SK-N-SH (cell line): ENCODE measurements around the gene TMEM131. TPM values are rescaled to one million over a fixed set of nuclear protein-coding genes. Genes with fewer than 3 reads are reported as not detected.

ENCODE experiments used
- CTCF ChIA-PET: fragments of 300-600, 350-600 bp; formaldehyde crosslinking; extraction: SDS; loops from one replicate; lab custom pipeline; 2021; lab: Yijun Ruan, JAX
- POLR2A ChIA-PET: fragments of 350-600 bp; sonication (Branson Sonifier 250); formaldehyde crosslinking; extraction: SDS; loops from one replicate; lab custom pipeline; 2020; ENCODE audit warnings: antibody characterized with exemption, inconsistent platforms; lab: Yijun Ruan, JAX
- DNase-seq: peaks from one replicate; pipeline ENCODE4 v3.0.0; 2012
- H2AFZ ChIP-seq: fragments of 200-600 bp; sonication (generic); 2 replicates; pipeline ENCODE4 v1.8.1; 2016; ENCODE audit warnings: antibody characterized with exemption, mild to moderate bottlenecking, low read depth
- H3F3A ChIP-seq: fragments of 200-600 bp; sonication (generic); replicated peaks from 2 replicates; pipeline ENCODE3; 2016; ENCODE audit warnings: antibody characterized with exemption, mild to moderate bottlenecking; ENCODE audit not compliant: insufficient read depth
- H3K27ac ChIP-seq, 2 experiments: fragments of 200-500 bp in 1 of 2; fragments of 200-600 bp in 1 of 2; sonication (Bioruptor generic) in 1 of 2; sonication (generic), shearing (Covaris generic) in 1 of 2; 2 replicates each; pipeline versions ENCODE4 v1.5.1 to v1.6.1; 2014 to 2016; ENCODE audit warnings: low read depth in 2 of 2, inconsistent platforms in 1 of 2, low read length in 1 of 2, mild to moderate bottlenecking in 1 of 2, mixed read lengths in 1 of 2
- H3K27me3 ChIP-seq: fragments of 200-600 bp; sonication (generic), shearing (Covaris generic); 2 replicates; pipeline ENCODE4 v1.6.1; 2016; ENCODE audit warnings: mixed run types; ENCODE audit not compliant: insufficient read depth
- H3K36me3 ChIP-seq, 2 experiments: fragments of 200-500 bp in 1 of 2; fragments of 200-600 bp in 1 of 2; sonication (Bioruptor generic) in 1 of 2; sonication (generic) in 1 of 2; replicated peaks in 1 of 2; 2 replicates each; pipeline versions ENCODE3 to v1.5.1; 2014 to 2016; ENCODE audit warnings: low read length in 1 of 2, mild to moderate bottlenecking in 1 of 2; ENCODE audit not compliant: insufficient read depth in 2 of 2, control insufficient read depth in 1 of 2
- H3K4me1 ChIP-seq, 2 experiments: fragments of 200-500 bp in 1 of 2; fragments of 200-600 bp in 1 of 2; sonication (Bioruptor generic) in 1 of 2; sonication (generic), shearing (Covaris generic) in 1 of 2; 2 replicates each; pipeline versions ENCODE4 v1.5.1 to v1.6.1; 2014 to 2016; ENCODE audit warnings: low read depth in 1 of 2, low read length in 1 of 2, mixed run types in 1 of 2; ENCODE audit not compliant: insufficient read depth in 2 of 2, control insufficient read depth in 1 of 2
- H3K4me2 ChIP-seq: fragments of 200-600 bp; sonication (generic), shearing (Covaris generic); 2 replicates; pipeline ENCODE4 v1.6.1; 2017; ENCODE audit warnings: mixed run types
- H3K4me3 ChIP-seq, 2 experiments: fragments of 200-500 bp in 1 of 2; fragments of 200-600 bp in 1 of 2; sonication (Bioruptor generic) in 1 of 2; sonication (generic), shearing (Covaris generic) in 1 of 2; 2 replicates each; pipeline versions ENCODE4 v1.5.1 to v1.8.1; 2014 to 2016; ENCODE audit warnings: low read depth in 2 of 2, inconsistent platforms in 1 of 2, low read length in 1 of 2, mild to moderate bottlenecking in 1 of 2, mixed read lengths in 1 of 2, moderate library complexity in 1 of 2
- H3K79me2 ChIP-seq: fragments of 200-600 bp; sonication (generic); 2 replicates; pipeline ENCODE4 v1.8.1; 2017; ENCODE audit warnings: mild to moderate bottlenecking; ENCODE audit not compliant: insufficient read depth
- H3K9ac ChIP-seq: fragments of 200-600 bp; sonication (generic); 2 replicates; pipeline ENCODE4 v1.6.1; 2017; ENCODE audit warnings: mixed run types
- H3K9me2 ChIP-seq: fragments of 200-600 bp; sonication (generic); 2 replicates; pipeline ENCODE4 v1.6.1; 2017; ENCODE audit warnings: mixed run types
- H3K9me3 ChIP-seq: fragments of 200-600 bp; sonication (generic); 2 replicates; pipeline ENCODE4 v1.6.1; 2017; ENCODE audit warnings: mixed run types, mild to moderate bottlenecking, moderate library complexity
- H4K20me1 ChIP-seq: fragments of 200-600 bp; sonication (generic); 2 replicates; pipeline ENCODE4 v1.6.1; 2017; ENCODE audit warnings: mild to moderate bottlenecking, mixed run types; ENCODE audit not compliant: insufficient read depth
- ELF1 ChIP-seq: IDR thresholded peaks from 2 replicates; pipeline ENCODE4 v1.4.0; 2012
- EP300 ChIP-seq, 2 experiments: IDR thresholded peaks; 2 replicates each; pipeline versions ENCODE4 v1.4.0 to v1.6.1; 2012; ENCODE audit warnings: borderline replicate concordance in 1 of 2, low read depth in 1 of 2, low read length in 1 of 2
- FOSL2 ChIP-seq: IDR thresholded peaks from 2 replicates; pipeline ENCODE4 v1.4.0; 2012; ENCODE audit warnings: low read depth, mild to moderate bottlenecking, moderate library complexity, borderline replicate concordance
- FOXJ3 ChIP-seq: sonication (generic); formaldehyde crosslinking; IDR thresholded peaks from 2 replicates; pipeline ENCODE4 v1.5.1; 2020; ENCODE audit warnings: mild to moderate bottlenecking, missing genetic modification reagents
- GABPA ChIP-seq: IDR thresholded peaks from 2 replicates; pipeline ENCODE4 v1.4.0; 2012; ENCODE audit warnings: low read depth, mild to moderate bottlenecking
- GATA2 ChIP-seq: sonication (generic); formaldehyde crosslinking; IDR thresholded peaks from 2 replicates; pipeline ENCODE4 v1.5.0; 2020; ENCODE audit warnings: mild to moderate bottlenecking, missing genetic modification reagents
- JUND ChIP-seq: IDR thresholded peaks from 2 replicates; pipeline ENCODE4 v1.4.0; 2012
- NRF1 ChIP-seq: IDR thresholded peaks from 2 replicates; pipeline ENCODE4 v1.6.1; 2012; ENCODE audit warnings: low read depth, mild to moderate bottlenecking, low read length
- RCOR1 ChIP-seq: fragments of 150-350 bp; IDR thresholded peaks from 2 replicates; pipeline ENCODE4 v1.6.1; 2017; ENCODE audit warnings: antibody characterized with exemption, low read length
- RFX5 ChIP-seq: IDR thresholded peaks from 2 replicates; pipeline ENCODE4 v1.6.1; 2012; ENCODE audit warnings: mild to moderate bottlenecking, improper control_type of control experiment, low read length
- TCF12 ChIP-seq: IDR thresholded peaks from 2 replicates; pipeline ENCODE4 v1.4.0; 2012
- TEAD4 ChIP-seq: IDR thresholded peaks from 2 replicates; pipeline ENCODE4 v1.4.0; 2012; ENCODE audit warnings: mild to moderate bottlenecking, borderline replicate concordance; ENCODE audit not compliant: insufficient read depth
- YY1 ChIP-seq: IDR thresholded peaks from 2 replicates; pipeline ENCODE4 v1.4.0; 2012; ENCODE audit warnings: low read depth, mild to moderate bottlenecking
- WGBS: methylation state at CpG from one replicate; pipeline ENCODE4 v1.1.6; 2017; ENCODE audit warnings: low lambda C conversion rate; 5-methylcytosine and 5-hydroxymethylcytosine counted together
- polyA plus RNA-seq, 3 experiments: library from polyadenylated mRNA; depleted of rRNA; stranded (reverse); fragments of >200 nt; gene quantifications; 2 replicates each; pipeline ENCODE4 v1.2.3, GENCODE V29; 2012
- TF ChIP-seq, protein P1 (sequence below): IDR thresholded peaks from 2 replicates; pipeline ENCODE4 v1.6.1; 2012; ENCODE audit warnings: mild to moderate bottlenecking, low read depth, low read length, moderate library complexity
- TF ChIP-seq, protein P2 (sequence below): IDR thresholded peaks from 2 replicates; pipeline ENCODE4 v1.4.0; 2012; ENCODE audit warnings: low read depth, borderline replicate concordance
- TF ChIP-seq, protein P3 (sequence below): IDR thresholded peaks from 2 replicates; pipeline ENCODE4; 2012
- TF ChIP-seq, protein P4 (sequence below): fragments of 150-350 bp; IDR thresholded peaks from 2 replicates; pipeline ENCODE4 v1.6.1; 2017; ENCODE audit warnings: antibody characterized with exemption, low read length, low read depth, borderline replicate concordance
- TF ChIP-seq, protein P5 (sequence below): fragments of 150-350 bp; IDR thresholded peaks from 2 replicates; pipeline ENCODE4 v1.6.1; 2016; ENCODE audit warnings: mild to moderate bottlenecking, low read depth, low read length

TMEM131 gene
- polyA plus RNA-seq, 1 of the 3 experiments (the other 2 are of a cell fraction) = 9.1 TPM

DNA sequence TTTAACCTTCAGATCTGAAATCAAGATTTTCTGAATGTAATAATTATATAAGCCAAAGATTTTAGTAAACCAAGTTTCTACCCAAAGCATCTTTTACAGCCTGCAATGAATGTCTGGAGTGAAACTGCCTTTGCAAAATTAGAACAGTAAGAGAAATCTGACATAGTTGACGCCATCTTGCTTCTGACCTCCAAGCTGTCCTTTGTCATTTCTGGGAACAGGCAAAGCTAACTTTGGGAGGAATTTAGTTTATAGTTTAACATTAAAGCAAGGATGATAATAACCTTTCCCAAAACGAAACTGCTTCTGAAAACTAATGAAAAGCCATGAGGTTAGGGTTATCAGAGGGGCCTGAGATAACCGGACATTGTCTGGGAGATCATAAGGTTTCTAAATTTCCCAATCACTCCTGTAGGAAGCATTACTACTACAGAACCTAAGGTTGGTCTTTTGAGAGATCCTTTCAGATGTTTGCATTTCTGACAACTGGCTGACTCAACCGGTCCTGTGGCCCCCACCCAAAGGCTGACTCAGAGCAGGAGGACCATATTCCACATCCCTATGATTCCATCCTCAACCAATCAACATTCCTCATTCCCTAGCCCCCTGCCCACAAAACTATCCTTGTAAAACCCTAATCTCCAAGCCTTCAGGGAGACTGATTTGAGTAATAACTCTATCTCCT, 124.5 kb downstream of the TMEM131 start:
- Histone ChIP-seq H3K9me2 (no peaks in the 10 kb centered on the region), H3K4me3 (no peak overlapping the region), H3K9me3 (no peaks in the 10 kb centered on the region), H3K27ac (peak overlapping the region in 1 of 2 experiments; percentile 74; a peak in 3 of 4 replicates), H3K27me3 (no peaks in the 10 kb centered on the region), H3F3A (peaks cover 24% of the 10 kb centered on the region), H2AFZ (no peak overlapping the region), H3K9ac (no peak overlapping the region), H3K4me2 (no peak overlapping the region), H3K79me2 (peaks cover 6% of the 10 kb centered on the region), H4K20me1 (no peaks in the 10 kb centered on the region), H3K4me1 (peaks cover 2 to 19% of the 10 kb centered on the region in 2 experiments), H3K36me3 (no peaks in the 10 kb centered on the region)
- TF ChIP-seq ELF1 (no peak), FOSL2 (peak; percentile 22; the same call in 1 of the 2 replicates)
- POLR2A ChIA-PET = no interaction called here
- CTCF ChIA-PET = interaction anchor here (1.7 kb wide), 1 partner anchor 10 kb away, joined by 4 read pairs; no protein-coding TSS in a partner anchor
- no peak for DNase-seq
- 76% methylated on average over 4 of the region's 4 CpGs for WGBS

DNA sequence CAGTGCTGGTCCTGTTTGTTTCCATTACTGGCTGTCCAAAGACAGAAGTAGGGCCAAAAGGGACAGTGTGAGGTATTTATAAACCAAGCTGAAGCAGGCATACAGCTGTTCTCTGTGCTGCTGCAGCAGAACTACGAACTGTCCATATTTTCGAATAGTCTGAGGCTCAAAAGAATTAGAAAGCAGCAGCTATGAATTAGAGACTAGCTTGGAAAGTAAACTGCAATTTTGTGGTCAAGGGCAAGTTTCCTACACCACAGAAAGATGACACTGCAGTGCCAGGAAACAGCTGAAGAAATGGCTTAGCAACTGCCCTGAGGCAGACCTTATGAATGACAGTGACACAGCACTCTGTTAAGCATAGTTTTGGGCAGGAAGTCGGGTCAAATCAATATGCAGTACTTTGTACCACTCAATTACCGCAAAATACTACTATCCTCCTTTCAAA, 125.3 kb downstream of the TMEM131 start:
- Histone ChIP-seq H3K4me1 (peaks cover 2 to 19% of the 10 kb centered on the region in 2 experiments), H3K27me3 (no peaks in the 10 kb centered on the region), H3K4me3 (no peak overlapping the region), H3K79me2 (peaks cover 6% of the 10 kb centered on the region), H3K9ac (peak overlapping the region; percentile 10; the same call in 1 of the 2 replicates), H3K9me3 (no peaks in the 10 kb centered on the region), H3K27ac (peak overlapping the region; percentile 55 to 74; a peak in 3 of 4 replicates), H2AFZ (no peak overlapping the region), H3K9me2 (no peaks in the 10 kb centered on the region), H3F3A (peaks cover 24% of the 10 kb centered on the region), H3K36me3 (no peaks in the 10 kb centered on the region), H4K20me1 (no peaks in the 10 kb centered on the region), H3K4me2 (peak overlapping the region; percentile 67)
- CTCF ChIA-PET = interaction anchor here (1.7 kb wide), 1 partner anchor 9 kb away, joined by 4 read pairs; no protein-coding TSS in a partner anchor
- POLR2A ChIA-PET = no interaction called here
- 39% methylated on average over 4 of the region's 4 CpGs for WGBS
- no peak for DNase-seq
- TF ChIP-seq, protein P1, sequence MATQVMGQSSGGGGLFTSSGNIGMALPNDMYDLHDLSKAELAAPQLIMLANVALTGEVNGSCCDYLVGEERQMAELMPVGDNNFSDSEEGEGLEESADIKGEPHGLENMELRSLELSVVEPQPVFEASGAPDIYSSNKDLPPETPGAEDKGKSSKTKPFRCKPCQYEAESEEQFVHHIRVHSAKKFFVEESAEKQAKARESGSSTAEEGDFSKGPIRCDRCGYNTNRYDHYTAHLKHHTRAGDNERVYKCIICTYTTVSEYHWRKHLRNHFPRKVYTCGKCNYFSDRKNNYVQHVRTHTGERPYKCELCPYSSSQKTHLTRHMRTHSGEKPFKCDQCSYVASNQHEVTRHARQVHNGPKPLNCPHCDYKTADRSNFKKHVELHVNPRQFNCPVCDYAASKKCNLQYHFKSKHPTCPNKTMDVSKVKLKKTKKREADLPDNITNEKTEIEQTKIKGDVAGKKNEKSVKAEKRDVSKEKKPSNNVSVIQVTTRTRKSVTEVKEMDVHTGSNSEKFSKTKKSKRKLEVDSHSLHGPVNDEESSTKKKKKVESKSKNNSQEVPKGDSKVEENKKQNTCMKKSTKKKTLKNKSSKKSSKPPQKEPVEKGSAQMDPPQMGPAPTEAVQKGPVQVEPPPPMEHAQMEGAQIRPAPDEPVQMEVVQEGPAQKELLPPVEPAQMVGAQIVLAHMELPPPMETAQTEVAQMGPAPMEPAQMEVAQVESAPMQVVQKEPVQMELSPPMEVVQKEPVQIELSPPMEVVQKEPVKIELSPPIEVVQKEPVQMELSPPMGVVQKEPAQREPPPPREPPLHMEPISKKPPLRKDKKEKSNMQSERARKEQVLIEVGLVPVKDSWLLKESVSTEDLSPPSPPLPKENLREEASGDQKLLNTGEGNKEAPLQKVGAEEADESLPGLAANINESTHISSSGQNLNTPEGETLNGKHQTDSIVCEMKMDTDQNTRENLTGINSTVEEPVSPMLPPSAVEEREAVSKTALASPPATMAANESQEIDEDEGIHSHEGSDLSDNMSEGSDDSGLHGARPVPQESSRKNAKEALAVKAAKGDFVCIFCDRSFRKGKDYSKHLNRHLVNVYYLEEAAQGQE = no peak
- peak in 1 of 2 experiments; percentile 24; a peak in 1 of 4 replicates for TF ChIP-seq EP300 (IDR thresholded peaks at IDR 0.05; ENCODE audit: borderline replicate concordance in 1 of 2, low read depth in 1 of 2, low read length in 1 of 2)
- 0 out of 2 replicates have a peak, but pooled peaks have one; percentile 17 for TF ChIP-seq ELF1
- peak; percentile 70 for TF ChIP-seq TCF12
- no peak for TF ChIP-seq RCOR1
- no peak for TF ChIP-seq NRF1
- TF ChIP-seq, protein P2, sequence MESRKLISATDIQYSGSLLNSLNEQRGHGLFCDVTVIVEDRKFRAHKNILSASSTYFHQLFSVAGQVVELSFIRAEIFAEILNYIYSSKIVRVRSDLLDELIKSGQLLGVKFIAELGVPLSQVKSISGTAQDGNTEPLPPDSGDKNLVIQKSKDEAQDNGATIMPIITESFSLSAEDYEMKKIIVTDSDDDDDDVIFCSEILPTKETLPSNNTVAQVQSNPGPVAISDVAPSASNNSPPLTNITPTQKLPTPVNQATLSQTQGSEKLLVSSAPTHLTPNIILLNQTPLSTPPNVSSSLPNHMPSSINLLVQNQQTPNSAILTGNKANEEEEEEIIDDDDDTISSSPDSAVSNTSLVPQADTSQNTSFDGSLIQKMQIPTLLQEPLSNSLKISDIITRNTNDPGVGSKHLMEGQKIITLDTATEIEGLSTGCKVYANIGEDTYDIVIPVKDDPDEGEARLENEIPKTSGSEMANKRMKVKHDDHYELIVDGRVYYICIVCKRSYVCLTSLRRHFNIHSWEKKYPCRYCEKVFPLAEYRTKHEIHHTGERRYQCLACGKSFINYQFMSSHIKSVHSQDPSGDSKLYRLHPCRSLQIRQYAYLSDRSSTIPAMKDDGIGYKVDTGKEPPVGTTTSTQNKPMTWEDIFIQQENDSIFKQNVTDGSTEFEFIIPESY = no peak
- no peak for TF ChIP-seq GABPA
- TF ChIP-seq, protein P3, sequence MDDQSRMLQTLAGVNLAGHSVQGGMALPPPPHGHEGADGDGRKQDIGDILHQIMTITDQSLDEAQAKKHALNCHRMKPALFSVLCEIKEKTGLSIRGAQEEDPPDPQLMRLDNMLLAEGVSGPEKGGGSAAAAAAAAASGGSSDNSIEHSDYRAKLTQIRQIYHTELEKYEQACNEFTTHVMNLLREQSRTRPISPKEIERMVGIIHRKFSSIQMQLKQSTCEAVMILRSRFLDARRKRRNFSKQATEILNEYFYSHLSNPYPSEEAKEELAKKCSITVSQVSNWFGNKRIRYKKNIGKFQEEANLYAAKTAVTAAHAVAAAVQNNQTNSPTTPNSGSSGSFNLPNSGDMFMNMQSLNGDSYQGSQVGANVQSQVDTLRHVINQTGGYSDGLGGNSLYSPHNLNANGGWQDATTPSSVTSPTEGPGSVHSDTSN = peak; percentile 71
- TF ChIP-seq, protein P4, sequence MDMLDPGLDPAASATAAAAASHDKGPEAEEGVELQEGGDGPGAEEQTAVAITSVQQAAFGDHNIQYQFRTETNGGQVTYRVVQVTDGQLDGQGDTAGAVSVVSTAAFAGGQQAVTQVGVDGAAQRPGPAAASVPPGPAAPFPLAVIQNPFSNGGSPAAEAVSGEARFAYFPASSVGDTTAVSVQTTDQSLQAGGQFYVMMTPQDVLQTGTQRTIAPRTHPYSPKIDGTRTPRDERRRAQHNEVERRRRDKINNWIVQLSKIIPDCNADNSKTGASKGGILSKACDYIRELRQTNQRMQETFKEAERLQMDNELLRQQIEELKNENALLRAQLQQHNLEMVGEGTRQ = no peak
- TF ChIP-seq FOSL2 = no peak
- no peak for TF ChIP-seq YY1
- TF ChIP-seq, protein P5, sequence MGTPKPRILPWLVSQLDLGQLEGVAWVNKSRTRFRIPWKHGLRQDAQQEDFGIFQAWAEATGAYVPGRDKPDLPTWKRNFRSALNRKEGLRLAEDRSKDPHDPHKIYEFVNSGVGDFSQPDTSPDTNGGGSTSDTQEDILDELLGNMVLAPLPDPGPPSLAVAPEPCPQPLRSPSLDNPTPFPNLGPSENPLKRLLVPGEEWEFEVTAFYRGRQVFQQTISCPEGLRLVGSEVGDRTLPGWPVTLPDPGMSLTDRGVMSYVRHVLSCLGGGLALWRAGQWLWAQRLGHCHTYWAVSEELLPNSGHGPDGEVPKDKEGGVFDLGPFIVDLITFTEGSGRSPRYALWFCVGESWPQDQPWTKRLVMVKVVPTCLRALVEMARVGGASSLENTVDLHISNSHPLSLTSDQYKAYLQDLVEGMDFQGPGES = no peak
- TF ChIP-seq TEAD4 = no peak
- no peak for TF ChIP-seq JUND
- no peak for TF ChIP-seq RFX5
- no peak for TF ChIP-seq GATA2 (CRISPR knock-in tag)
- no peak for TF ChIP-seq FOXJ3 (CRISPR knock-in tag)
